Stimulated activated CD4-positive, alpha-beta T cell treated with anti-CD3 and anti-CD28 coated beads, Interleukin-4, amount 100 ng/mL, for 48 hours (primary cell): ENCODE data around the gene NUBP2.

Source experiments
- DNase-seq, 2 donors: peaks; one replicate each; pipeline ENCODE4 v3.0.0-alpha.2; 2020; ENCODE audit warnings: low read depth in 2 of 2

Gene NUBP2

DNA sequence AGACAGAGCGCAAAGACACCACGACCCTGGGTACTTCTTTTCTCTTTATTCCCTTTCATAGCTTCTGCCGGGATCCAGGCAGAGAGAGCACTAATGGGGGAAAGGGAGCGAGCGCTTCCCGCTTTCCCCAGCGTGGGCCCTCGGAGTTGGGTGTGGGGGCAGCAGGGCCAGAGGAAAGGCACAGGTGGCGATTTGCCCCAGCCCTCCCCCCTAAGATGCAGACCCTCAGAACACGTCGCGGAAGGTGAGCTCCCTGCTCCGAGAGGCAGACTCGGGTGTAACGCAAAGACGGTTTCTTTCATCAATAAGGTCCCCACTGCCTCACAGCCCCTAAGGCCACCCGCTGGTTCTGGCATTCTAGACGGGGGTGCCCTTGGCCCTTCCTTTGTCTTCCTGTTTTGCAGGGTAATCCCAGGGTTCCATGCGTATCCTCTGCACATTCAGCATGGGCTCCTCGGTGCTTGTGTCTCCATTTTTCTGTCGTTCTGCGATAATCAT, 10.8 kb upstream of the NUBP2 start:
- no peak for DNase-seq

DNA sequence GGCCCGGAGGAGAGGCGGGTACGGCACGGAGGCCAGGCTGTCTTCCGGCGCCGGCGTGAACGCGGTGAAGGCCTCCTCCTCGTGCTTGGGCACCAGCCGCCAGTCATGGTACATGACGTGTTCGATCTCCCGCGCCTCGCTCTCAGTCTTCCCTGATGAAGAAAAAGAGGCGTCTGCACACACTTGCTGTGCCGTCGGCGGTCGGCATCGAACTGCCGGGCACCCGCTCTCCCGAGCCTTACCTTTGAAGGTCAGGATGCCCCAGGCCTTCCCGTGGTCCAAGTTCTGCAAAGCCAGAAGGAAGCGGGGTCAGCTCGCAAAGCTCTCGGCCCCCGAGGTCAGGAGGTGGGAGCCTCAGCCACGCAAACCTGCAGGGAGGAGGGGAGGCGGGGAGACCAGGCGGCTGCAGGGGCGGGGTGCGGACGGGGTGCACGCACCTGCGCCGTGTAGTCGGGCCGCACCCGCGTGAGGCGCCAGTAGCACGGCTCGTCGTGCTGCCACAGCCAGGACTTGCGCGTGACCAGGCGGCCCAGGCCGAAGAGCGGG, 10.3 kb upstream of the NUBP2 start, which contains the start of gene EME2:
Gene EME2 (plus strand): TSS at position 449 of the 546 bp plus-strand sequence. CDS start 418 bp downstream, outside the sequence.
- DNase-seq = peak; percentile 44 to 47

DNA sequence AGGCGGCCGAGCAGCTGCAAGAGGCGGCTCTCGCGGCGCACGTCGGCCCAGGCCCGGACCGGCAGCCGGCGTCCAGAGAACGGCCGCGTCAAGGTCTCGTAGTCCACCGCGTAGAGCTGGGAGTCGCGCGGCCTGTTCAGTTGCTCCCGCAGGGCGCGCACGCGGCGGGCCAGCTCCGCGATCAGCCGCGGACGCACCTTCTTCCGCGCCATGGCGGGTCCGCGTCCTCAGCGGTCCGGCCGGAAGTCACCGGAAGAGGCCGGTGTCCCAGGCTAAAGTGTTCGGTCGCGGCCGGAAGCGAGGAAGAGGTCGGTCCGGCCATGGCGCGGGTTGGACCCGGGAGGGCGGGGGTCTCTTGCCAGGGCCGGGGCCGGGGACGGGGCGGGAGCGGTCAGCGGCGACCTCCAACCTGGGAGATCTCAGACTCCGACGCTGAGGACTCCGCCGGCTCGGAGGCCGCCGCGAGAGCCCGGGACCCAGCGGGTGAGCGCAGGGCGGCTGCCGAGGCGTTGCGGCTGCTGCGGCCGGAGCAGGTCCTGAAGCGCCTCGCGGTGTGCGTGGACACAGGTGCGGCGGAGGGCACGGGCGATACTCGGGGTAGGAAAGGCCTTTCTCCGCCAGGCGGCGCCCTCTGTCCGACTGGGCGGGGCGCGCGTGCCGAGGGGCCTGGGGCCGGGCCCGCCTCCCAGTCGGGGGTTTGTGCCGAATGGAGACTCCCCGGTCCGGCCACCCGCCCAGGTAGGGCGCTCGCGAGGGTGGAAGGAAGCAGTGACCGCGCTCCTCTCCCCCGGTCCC, 9.7 kb upstream of the NUBP2 start, which contains the start of gene MRPS34:
Gene MRPS34 (minus strand): TSS at position 227 of the 795 bp plus-strand sequence. CDS start 15 bp downstream, at position 212.
- DNase-seq = peak; percentile 78 to 79

DNA sequence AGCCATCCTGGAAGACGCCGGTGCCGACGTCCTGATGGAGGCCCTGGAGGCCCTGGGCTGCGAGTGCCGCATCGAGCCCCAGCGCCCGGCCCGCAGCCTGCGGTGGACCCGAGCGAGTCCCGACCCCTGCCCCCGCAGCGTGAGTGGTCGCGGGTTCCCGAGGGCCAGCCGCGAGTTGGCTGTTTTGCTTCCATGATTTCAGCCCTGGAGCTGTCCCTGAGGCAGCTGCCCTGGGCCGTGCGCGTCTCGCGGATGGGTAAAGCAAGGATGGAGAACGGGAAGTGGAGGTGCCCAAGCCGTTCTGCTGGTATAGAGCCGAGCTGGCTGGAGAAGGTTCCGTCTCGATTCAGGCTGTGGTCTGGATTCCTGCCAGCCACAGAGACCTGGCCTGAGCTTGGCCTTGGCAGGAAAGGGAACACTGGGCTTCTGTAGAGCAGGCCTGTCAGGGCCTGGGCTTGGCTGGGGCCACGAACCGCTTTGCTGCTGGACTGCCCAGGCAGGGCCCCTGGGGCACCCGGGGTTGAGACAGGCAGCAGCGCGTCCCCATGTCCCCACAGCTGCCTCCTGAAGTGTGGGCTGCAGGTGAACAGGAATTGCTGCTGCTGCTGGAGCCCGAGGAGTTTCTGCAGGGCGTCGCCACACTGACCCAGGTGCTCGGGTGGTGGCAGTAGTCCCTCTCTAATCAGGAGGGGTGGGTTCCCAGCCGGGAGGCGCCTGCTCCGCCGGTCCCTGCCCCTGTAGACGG, 8.9 kb upstream of the NUBP2 start:
- no peak for DNase-seq

DNA sequence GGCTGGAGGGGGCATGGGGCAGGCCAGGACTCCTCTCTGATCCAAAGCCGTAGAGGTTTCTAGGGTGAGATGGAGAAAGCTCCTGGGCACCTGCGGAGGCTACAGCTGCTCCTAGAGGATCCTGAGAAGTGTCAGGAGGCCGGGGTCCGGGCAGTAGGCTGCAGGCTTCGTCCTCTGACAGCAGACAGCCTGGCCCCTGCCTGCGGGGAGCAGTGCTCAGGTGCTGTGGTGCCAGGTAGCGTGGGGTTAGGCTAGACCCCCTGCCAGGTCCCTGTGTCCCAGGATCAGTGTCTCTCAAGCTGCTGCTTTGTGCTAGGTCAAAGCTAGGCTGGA, 8.3 kb upstream of the NUBP2 start:
- DNase-seq = no peak

DNA sequence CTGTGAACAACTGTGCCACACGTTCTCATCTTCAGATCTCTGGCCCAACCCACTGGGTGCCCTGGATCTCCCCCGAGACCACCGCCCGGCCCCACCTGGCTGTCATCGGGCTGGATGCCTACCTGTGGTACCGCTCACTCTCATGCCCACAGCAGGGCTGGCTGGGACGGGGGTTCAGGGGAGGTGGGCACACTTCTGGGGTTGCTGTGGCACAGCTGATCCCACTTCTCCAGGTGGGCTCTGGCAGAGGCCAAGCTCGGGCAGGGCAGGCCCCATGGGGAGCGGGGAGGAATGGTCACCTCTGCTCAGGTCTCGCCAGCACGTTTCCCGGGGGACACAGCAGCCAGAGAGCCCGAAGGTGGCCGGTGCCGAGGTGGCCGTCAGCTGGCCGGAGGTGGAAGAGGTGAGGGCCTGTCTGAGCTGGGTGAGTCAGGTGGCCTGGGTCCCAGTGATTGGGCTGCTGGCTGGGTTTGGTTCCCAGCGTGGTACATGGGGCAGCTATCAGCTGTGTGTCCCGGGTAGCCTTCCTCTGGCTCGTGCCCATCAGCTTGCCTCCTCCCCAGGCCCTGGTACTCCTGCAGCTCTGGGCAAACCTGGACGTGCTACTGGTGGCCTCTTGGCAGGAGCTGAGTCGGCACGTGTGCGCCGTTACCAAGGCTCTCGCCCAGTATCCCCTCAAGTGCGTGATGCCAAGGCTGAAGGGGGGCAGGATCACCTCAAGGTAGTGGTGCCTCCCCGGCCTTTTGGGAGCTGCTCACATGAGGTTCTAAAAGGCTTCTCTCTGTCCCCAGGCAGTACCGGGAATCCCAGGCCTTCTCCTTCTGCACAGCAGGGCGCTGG, 7.5 kb upstream of the NUBP2 start:
- DNase-seq = no peak

DNA sequence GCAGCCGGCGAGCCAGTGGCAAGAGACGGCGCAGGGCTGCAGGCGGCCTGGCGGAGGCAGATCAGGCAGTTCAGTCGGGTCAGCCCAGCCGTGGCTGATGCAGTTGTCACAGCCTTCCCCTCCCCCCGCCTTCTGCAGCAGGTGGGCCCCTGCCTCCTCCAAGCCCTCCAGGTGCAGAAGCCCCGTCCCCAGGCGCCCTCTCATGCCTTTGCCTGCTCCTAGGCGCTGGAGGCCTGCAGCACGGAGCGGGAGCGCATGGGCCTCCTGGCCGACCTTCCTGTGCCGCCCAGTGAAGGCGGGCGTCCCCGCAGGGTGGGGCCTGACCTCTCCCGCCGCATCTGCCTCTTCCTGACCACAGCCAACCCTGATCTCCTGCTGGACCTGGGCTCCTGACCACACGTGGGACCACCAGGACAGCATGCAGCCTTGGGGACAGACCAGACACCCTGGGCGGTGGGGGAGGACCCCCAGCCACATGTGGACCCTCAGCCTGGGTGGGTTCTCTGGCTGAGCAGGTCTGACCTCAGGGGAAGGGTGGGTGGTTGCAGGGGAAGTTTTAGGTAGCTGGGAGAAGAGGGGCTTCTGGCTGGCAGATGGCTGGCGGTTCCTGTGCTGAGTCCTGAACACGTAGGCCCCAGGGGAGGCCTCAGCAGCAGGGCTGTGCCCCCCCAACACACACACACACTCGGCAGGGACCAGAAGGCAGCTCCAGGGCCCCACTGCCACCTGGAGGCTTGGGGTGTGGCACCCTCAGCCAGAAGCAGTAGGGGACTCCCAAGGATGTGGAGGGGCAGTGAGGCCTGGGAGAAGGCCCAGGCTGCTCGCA, 6.7 kb upstream of the NUBP2 start:
- DNase-seq = no peak

DNA sequence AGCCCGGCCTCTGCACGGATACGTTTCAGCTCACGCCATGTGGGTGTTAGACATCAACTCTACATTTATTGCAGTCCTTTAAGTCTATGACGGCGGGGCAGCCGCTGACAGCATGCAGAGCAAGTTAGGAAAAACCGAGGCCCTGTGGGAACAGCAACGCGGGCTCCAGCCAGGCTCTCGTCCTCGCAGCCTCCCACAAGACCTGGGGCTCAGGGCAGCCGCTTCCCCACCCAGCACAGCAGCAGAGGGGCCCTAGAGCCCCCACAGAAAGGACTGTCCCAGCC, 6.1 kb upstream of the NUBP2 start:
- no peak for DNase-seq

DNA sequence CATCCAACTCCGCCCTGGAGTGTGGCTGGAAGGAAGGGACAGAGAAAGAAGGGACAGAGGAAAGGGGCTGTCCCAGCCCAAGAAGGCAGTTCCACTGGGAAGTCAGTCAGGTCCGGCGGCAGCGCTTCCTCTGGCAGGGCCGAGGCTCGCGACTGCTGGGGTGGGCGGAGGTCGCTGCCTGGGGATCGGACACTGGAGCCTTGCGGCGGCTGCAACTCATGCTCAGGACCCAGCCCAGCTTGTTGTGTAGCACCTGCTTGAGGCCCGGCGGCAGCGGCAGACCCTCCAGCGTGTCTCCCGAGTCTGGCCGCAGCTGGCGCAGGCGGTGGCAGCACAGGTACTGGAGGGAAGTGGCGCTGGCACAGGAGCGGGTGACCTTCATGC, 5.8 kb upstream of the NUBP2 start:
- DNase-seq = no peak

DNA sequence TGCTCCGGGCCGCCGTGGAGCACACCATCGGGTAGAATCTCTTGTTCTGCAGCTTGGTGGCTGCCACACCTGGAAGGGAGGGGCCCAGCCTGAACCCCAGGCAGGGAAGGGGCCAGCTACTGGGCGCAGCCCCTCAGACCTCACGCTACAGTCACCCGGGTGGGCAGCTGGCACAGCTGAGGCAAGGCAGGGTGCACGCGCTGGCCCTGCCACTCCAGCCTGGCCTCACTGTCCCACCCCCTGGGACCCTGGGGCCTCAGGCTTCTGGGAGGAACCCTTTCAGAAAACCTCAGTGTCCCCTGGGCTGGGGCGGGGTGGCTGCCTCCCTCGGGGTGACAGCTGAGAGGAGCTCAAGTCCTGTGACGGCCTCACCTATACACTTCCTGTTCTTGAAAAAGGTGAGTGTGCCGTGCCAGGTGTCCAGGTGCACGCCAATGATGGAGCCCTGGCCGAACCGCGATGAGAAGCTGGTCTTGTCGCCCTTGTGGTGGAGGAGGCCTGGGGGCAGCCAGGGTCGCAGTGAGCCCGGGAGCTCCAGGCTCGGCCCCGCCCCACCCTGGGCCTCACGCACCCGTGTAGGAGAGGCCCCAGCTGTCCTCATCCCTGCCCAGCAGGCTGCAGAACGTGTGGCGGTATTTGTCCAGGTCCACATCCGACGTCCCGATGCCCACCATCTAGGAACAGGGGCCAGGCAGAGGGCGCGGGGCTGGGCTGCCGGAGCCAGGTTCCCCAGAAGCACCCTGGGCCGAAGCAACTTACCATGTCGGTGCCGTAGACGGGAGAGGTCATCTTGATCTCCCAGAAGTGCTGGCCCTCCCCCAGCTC, 5.2 kb upstream of the NUBP2 start:
- DNase-seq = no peak

DNA sequence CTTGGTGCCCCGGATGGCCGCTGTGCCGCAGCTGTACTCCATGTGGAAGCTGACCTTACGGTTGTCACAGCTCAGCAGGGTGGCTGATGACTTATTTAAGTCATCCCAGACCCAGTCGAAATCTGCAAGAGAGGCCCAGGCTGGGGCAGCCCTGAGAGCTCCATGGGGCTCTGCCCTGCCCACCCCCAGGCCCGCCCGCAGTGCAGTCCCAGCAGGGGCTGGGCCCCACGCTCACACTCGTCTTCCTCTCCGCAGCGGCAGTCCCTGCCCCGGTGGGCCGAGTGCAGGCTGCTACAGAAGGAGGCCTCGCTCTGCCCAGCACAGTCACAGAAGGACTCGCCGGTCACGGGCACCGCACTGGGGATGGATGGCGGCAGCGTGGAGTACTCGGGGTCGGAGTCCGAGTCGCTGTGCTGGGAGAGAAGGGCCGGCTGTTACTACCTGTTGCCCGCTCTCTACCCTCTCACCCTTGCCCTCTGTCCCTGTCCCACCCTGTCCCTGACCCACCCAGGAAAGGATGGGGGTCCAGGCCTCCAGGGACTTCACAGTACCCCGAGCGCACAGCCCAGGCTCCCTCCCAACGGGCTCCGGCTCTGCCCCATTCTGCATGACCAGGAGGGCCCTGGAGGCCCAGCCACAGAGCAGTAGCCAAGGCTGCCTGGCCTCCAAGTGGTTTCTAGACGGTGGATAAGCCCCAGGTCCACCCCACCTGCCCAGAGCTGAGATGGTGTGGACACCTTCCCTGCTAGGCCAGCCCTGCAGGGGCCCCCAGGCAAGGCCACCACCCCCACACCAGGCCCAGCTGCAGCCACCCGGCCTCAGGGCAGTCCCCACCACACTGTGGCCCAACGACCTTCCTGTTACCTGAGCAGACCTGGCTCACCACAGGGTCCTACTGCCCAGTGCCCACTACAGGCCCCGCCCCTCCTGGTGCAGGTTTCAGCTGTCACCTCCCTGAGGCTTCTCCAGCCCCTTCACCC, 4.3 kb upstream of the NUBP2 start:
- DNase-seq = no peak

DNA sequence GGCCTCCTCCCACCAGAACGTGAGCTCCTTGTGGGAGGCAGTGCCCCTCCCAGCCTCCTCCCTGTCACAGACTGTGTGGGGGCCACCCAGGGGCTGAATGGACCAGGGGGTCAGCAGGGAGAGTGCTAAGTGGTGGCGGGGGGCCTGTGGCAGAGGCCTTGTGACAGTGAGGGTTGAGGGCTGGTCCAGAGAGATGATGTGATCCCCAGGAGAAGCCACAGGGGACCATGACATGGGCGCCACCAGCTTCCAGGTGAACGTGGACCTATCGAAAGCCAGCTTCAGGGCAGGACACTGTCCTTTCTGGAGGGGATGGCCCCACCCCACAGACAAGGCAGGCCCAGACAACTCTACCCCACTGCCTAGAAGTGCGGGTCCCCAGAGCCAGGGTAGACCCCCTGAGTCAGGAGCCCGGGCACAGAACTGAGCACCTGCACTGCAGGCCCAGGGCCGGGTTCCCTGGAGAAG, 3.5 kb upstream of the NUBP2 start:
- DNase-seq = no peak

DNA sequence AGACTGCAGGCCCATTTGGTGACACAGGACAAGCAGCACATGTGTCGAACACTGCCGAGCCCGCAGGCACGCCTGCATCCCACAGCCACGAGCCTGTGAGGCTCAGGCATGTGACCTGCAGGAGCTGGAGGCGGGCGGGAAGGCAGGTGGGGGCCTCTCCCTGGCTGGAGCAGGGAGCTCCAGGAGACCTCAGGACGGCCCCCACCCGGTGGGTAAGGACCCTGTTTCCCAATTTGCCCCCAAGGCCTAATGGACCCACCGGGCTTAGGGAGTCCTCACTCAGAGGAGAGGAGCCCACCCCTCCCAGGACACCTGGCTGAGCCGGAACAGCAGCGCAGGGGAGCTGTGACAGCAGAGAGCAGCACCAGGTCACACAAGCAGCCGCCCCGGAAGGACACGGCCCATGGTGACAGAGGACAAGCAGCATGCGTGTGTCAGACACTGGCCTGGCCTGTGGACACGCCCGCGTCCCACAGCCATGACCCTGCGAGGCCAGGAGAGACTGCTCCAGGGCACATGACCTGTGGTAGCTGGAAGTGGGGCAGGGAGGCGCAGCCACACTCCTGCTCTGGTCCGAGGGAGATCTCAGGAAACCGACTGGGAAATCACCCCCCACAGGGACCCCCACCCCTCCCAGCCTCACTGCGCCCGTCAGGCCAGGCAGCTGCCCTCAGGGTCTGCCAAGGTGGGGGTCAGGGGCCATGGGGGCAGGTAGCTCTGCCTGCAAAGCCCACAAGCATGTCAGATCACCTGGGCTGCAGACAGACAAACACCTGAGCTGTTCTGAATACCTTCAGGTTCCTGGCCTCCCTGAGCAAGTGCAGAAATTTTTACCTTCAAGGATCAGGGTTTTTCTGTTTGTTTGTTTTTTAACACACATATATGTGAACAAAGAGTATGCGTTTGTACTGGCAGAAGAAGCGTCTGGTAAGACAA, 2.8 kb upstream of the NUBP2 start:
- no peak for DNase-seq

DNA sequence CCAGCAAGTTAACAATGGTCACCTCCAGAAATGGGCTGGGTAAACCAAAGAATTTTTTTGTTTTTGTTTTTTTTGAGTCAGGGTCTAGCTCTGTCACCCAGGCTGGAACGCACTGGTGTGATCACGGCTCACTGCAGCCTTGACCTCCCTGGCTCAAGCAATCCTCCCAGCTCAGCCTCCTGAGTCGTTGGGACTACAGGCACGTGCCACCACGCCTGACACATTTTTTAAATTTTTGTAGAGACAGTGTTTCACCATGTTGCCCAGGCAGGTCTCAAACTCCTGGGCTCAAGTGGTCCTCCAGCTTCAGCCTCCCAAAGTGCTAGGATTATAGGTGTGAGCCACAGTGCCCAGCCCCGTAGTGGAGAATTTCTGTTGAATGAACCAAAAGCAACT, 2.1 kb upstream of the NUBP2 start:
- DNase-seq = no peak

DNA sequence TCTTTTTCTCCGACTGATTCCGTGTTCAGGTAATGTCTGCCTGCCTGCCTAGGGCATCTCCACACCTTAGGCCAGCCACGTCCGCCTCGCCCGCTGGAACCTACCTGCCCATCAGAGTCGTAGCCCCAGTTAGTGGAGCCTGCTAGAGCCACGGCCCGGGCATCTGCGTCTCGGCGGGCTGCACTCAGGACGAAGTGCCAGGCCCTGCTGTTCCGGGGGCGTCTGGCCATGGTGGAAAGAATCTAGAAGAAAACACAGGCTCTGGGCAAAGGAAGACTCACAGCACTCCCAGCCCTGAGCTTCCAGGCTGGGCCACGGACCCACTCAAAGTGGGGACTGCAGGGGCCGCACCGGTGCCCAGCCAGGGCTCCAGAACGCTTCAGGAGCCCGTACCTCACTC, 1.5 kb upstream of the NUBP2 start:
- DNase-seq = no peak

DNA sequence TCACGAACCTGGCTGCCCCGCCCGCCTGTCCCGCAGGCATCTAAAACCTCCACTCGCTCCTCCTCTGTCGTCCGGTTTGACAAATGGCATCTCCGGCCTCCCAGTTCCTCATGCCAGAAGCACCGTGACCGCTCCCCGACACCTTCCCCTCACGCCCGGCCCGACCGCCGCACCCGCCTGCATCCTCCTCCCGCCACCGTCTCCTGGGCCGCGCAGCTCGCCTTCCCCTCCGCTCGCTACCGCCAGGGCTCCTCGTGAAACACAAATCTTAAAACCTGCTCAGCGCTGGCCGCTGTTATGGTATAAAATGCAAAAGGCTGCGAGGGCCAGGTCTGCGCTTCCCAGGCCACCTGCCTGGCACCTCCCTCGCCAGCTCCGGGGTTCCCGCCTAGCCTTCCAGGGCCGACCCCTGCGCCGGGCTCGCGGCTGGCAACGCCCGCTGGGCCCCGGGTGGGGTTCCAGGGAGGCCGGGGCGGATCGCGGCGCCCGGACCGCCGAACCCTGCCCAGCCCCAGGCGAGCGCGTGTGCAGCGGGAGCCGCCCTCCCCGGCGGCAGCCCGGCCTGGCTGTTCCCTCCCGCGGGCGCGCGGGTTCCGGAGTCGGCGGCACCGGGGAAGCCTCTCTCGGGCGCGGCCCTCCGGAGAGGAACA, 877 bp upstream of the NUBP2 start:
- peak in 1 of 2 donors; percentile 28 for DNase-seq
